Endothelial cell of umbilical vein (primary cell): ENCODE results near the gene SLMAP. TPM values are rescaled to one million over a fixed set of nuclear protein-coding genes. Genes with fewer than 3 reads are reported as not detected.
A peak's percentile ranks its signal among the peaks of the same experiment; 100 is the strongest.

ENCODE experiments used
- BruUV-seq: library from RNA; stranded (reverse); fragments of 400-500 nt; replicated peaks from 2 replicates; lab custom pipeline; 2021; lab: Mats Ljungman, UMichigan
- CTCF ChIA-PET: fragments of 300-600, 350-600 bp; sonication (Branson Sonifier 250); formaldehyde crosslinking; loops from one replicate; lab custom pipeline; 2021; ENCODE audit warnings: antibody characterized with exemption, inconsistent platforms; lab: Charles Lee
- POLR2A ChIA-PET: fragments of 300-600, 350-600 bp; sonication (Branson Sonifier 250); formaldehyde crosslinking; loops from one replicate; lab custom pipeline; 2021; ENCODE audit warnings: antibody characterized with exemption, inconsistent platforms; lab: Charles Lee
- DNase-seq: peaks from one replicate; pipeline ENCODE4 v3.0.0-alpha.2; 2011; ENCODE audit warnings: low read depth, low spot score
- FAIRE-seq: peaks from 2 replicates; lab custom pipeline; 2011; peaks lifted over from hg19 to GRCh38; lab: Jason Lieb, UNC
- H2AFZ ChIP-seq: 2 replicates; pipeline ENCODE4 v1.6.0; 2012; ENCODE audit warnings: low read depth, low read length, control low read depth, inconsistent platforms
- H3K27ac ChIP-seq: 2 replicates; pipeline ENCODE4 v1.5.1; 2011; ENCODE audit warnings: low read depth, mild to moderate bottlenecking, control low read depth, low read length, moderate library complexity; ENCODE audit not compliant: insufficient read depth
- H3K27me3 ChIP-seq, 2 experiments: 2 replicates each; pipeline versions ENCODE4 v1.6.0 to v1.6.1; 2011; ENCODE audit warnings: low read length in 2 of 2, mixed read lengths in 1 of 2; ENCODE audit not compliant: control insufficient read depth in 2 of 2, insufficient read depth in 2 of 2
- H3K36me3 ChIP-seq, 2 experiments: 2 replicates in 1 of 2; 3 replicates in 1 of 2; pipeline ENCODE4 v1.5.1; 2011; ENCODE audit warnings: low read length in 2 of 2, mild to moderate bottlenecking in 1 of 2, moderate library complexity in 1 of 2; ENCODE audit not compliant: control insufficient read depth in 2 of 2, insufficient read depth in 2 of 2; ENCODE audit errors: extremely low read depth in 1 of 2
- H3K4me1 ChIP-seq: 3 replicates; pipeline ENCODE4 v1.5.1; 2011; ENCODE audit warnings: mild to moderate bottlenecking, low read length; ENCODE audit not compliant: control insufficient read depth, insufficient read depth; ENCODE audit errors: extremely low read depth
- H3K4me2 ChIP-seq: 2 replicates; pipeline ENCODE4 v1.6.1; 2011; ENCODE audit warnings: low read length, control low read depth, mixed read lengths; ENCODE audit not compliant: insufficient read depth
- H3K4me3 ChIP-seq, 3 experiments: fragments of 200-600 bp in 1 of 3; sonication (generic), shearing (Covaris generic) in 1 of 3; replicated peaks in 1 of 3; 2 replicates each; pipeline ENCODE4 v1.5.1; 2011 to 2016; ENCODE audit warnings: control low read depth in 3 of 3, low read length in 3 of 3, mild to moderate bottlenecking in 2 of 3, inconsistent platforms in 1 of 3, low read depth in 1 of 3, moderate library complexity in 1 of 3; ENCODE audit not compliant: insufficient read depth in 1 of 3
- H3K79me2 ChIP-seq: 2 replicates; pipeline ENCODE4 v1.6.0; 2012; ENCODE audit warnings: low read length, inconsistent platforms; ENCODE audit not compliant: control insufficient read depth, insufficient read depth
- H3K9ac ChIP-seq: replicated peaks from 2 replicates; pipeline ENCODE3; 2011; ENCODE audit warnings: low read length, control low read depth; ENCODE audit not compliant: insufficient read depth; ENCODE audit errors: extremely low read depth
- H3K9me1 ChIP-seq: replicated peaks from 3 replicates; pipeline ENCODE4 v1.6.0; 2011; ENCODE audit warnings: mild to moderate bottlenecking, low read length; ENCODE audit not compliant: control insufficient read depth, insufficient read depth; ENCODE audit errors: extremely low read depth
- H3K9me3 ChIP-seq: replicated peaks from 2 replicates; pipeline ENCODE4 v1.5.1; 2012; ENCODE audit warnings: low read length, inconsistent platforms; ENCODE audit not compliant: control insufficient read depth, insufficient read depth
- H4K20me1 ChIP-seq: replicated peaks from 2 replicates; pipeline ENCODE3; 2011; ENCODE audit warnings: mild to moderate bottlenecking, low read length; ENCODE audit not compliant: control insufficient read depth, insufficient read depth; ENCODE audit errors: extremely low read depth
- EZH2 ChIP-seq: IDR thresholded peaks from 2 replicates; pipeline ENCODE4 v1.6.1; 2012; ENCODE audit warnings: borderline replicate concordance, low read depth, mild to moderate bottlenecking, moderate library complexity, low read length, inconsistent platforms; ENCODE audit not compliant: severe bottlenecking
- FOS ChIP-seq: IDR thresholded peaks from 2 replicates; pipeline ENCODE4 v1.6.1; 2011; ENCODE audit warnings: mild to moderate bottlenecking, low read length, moderate library complexity, borderline replicate concordance; ENCODE audit not compliant: insufficient read depth
- GATA2 ChIP-seq: IDR thresholded peaks from 2 replicates; pipeline ENCODE4 v1.7.0; 2011; ENCODE audit warnings: low read depth, mild to moderate bottlenecking, moderate library complexity, mixed read lengths, low read length; ENCODE audit not compliant: insufficient read length, insufficient read depth
- JUN ChIP-seq: IDR thresholded peaks from 2 replicates; pipeline ENCODE4 v1.6.1; 2011; ENCODE audit warnings: borderline replicate concordance, low read depth; ENCODE audit not compliant: insufficient read length, insufficient read depth
- MAX ChIP-seq: IDR thresholded peaks from 2 replicates; pipeline ENCODE4 v1.6.1; 2011; ENCODE audit not compliant: insufficient read depth, insufficient read length
- MYC ChIP-seq: IDR thresholded peaks from one replicate; pipeline ENCODE4 v1.6.1; 2011; ENCODE audit warnings: mild to moderate bottlenecking, low read depth, low read length
- POLR2A ChIP-seq: IDR thresholded peaks from 2 replicates; pipeline ENCODE4 v1.6.1; 2012; ENCODE audit warnings: low read depth, mild to moderate bottlenecking, control low read depth, low read length
- POLR2AphosphoS5 ChIP-seq: IDR thresholded peaks from 2 replicates; pipeline ENCODE4 v1.6.1; 2012; ENCODE audit warnings: low read depth, mild to moderate bottlenecking, control low read depth, low read length, moderate library complexity; ENCODE audit not compliant: insufficient read depth
- dilution Hi-C: fragments of 300-500 bp; cut with MboI; formaldehyde crosslinking; loops from one replicate; pipeline ENCODE4 v1.15.0; 2019; ENCODE audit warnings: low sequenced_read_pairs; ENCODE audit not compliant: extremely low pct_ligation_motif_present
- intact Hi-C: fragments of 100-400 bp; cut with micrococcal nuclease; formaldehyde crosslinking; loops from one replicate; pipeline ENCODE4 v1.10.0; 2022
- polyA plus RNA-seq, 4 experiments: library from polyadenylated mRNA; depleted of rRNA in 3 of 4; stranded (reverse) in 3 of 4; unstranded in 1 of 4; fragments of >200 nt; gene quantifications; 2 replicates each; pipeline versions ENCODE4 v1.2.1 to v1.2.3, GENCODE V29; 2011 to 2012; ENCODE audit warnings: missing spikeins in 1 of 4
- total RNA-seq: library from RNA; stranded (reverse); gene quantifications from 2 replicates; pipeline ENCODE4 v1.2.3, GENCODE V29; 2021
- TF ChIP-seq, protein P1 (sequence below), 2 donors: IDR thresholded peaks; 1 replicate in 1 of 2; 2 replicates in 1 of 2; pipeline ENCODE4 v1.5.1; 2011; ENCODE audit warnings: low read length in 2 of 2, mild to moderate bottlenecking in 2 of 2, moderate library complexity in 2 of 2, control low read depth in 1 of 2, inconsistent platforms in 1 of 2, low read depth in 1 of 2; ENCODE audit not compliant: insufficient read depth in 1 of 2; ENCODE audit errors: extremely low read depth in 1 of 2

Gene SLMAP
- total and polyA plus RNA-seq, 2 donors (not counting 3 experiments of a cell fraction or from before 2014, with no cell fraction given): 9.8 to 54.7 TPM

- TF ChIP-seq POLR2A (peak; percentile 65), MYC (no peak), MAX (peak; percentile 78), JUN (peak; percentile 44), EZH2 (no peak), FOS (no peak), GATA2 (peak; percentile 33), POLR2AphosphoS5 (peak; percentile 61)
- TF ChIP-seq, protein P1, sequence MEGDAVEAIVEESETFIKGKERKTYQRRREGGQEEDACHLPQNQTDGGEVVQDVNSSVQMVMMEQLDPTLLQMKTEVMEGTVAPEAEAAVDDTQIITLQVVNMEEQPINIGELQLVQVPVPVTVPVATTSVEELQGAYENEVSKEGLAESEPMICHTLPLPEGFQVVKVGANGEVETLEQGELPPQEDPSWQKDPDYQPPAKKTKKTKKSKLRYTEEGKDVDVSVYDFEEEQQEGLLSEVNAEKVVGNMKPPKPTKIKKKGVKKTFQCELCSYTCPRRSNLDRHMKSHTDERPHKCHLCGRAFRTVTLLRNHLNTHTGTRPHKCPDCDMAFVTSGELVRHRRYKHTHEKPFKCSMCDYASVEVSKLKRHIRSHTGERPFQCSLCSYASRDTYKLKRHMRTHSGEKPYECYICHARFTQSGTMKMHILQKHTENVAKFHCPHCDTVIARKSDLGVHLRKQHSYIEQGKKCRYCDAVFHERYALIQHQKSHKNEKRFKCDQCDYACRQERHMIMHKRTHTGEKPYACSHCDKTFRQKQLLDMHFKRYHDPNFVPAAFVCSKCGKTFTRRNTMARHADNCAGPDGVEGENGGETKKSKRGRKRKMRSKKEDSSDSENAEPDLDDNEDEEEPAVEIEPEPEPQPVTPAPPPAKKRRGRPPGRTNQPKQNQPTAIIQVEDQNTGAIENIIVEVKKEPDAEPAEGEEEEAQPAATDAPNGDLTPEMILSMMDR (IDR thresholded peaks at IDR 0.05; ENCODE audit: extremely low read depth in 1 of 2, insufficient read depth in 1 of 2, low read depth in 1 of 2, low read length in 2 of 2): no peak
- H3K36me3 ChIP-seq: no peaks in the 10 kb centered on the region
- POLR2A ChIA-PET: interaction anchor here (0.7 to 1.7 kb wide), 3 partner anchors 18 to 354 kb away, joined by 3 to 8 read pairs (median 5); no protein-coding TSS in a partner anchor
- H3K27ac ChIP-seq: peak overlapping the region; percentile 98
- CTCF ChIA-PET: interaction anchor here (1.0 to 2.7 kb wide), 7 partner anchors 8 to 165 kb away, joined by 3 to 11 read pairs (median 5); no protein-coding TSS in a partner anchor
- FAIRE-seq (peak; percentile 93), DNase-seq (peak; percentile 84)
- no peaks in the 10 kb centered on the region for H3K9me1 ChIP-seq
- peaks cover 52% of the 10 kb centered on the region for H3K4me1 ChIP-seq
- no peak overlapping the region for H3K4me3 ChIP-seq
- peak overlapping the region; percentile 83 for H3K9ac ChIP-seq
- peak overlapping the region; percentile 33 for H3K4me2 ChIP-seq
- H4K20me1 ChIP-seq: no peaks in the 10 kb centered on the region
- H2AFZ ChIP-seq: no peak overlapping the region
- H3K79me2 ChIP-seq: no peaks in the 10 kb centered on the region
- no TSS peak for BruUV-seq
- H3K27me3 ChIP-seq: no peaks in the 10 kb centered on the region
- intact Hi-C loops (loop anchor here (5.0 kb wide), 1 partner anchor 225 kb away; no protein-coding TSS in a partner anchor), dilution Hi-C loops (no loop called here)
- H3K9me3 ChIP-seq: no peaks in the 10 kb centered on the region
Measured at GRCh38 chr3:57952208-57952631, 196.1 kb downstream of the SLMAP start.
